Stimulated activated CD4-positive, alpha-beta T cell treated with anti-CD3 and anti-CD28 coated beads, TNF-alpha, amount 100 ng/mL, for 24 hours (primary cell): Measurements from ENCODE around the gene WFIKKN2.
"Not testable (repeated sequence)": the region's sequence is repeated elsewhere in the genome, so short reads cannot be mapped to it uniquely, and the experiment has no call there.

Experiments
- DNase-seq, 3 experiments: peaks; one replicate each; pipeline ENCODE4 v3.0.0-alpha.2; 2020; ENCODE audit warnings: low read depth in 3 of 3

The WFIKKN2 gene

GRCh38 chr17:50835301-50836234 is at the start of gene WFIKKN2:
WFIKKN2 (plus strand) TSS chr17:50835586; CDS start chr17:50835938, 352 bp downstream.
- DNase-seq: no peak

- DNase-seq: no peak
These were observed 49.3 kb upstream of the WFIKKN2 start for GRCh38 chr17:50785946-50786570.

GRCh38 chr17:50787106-50787505 is 48.3 kb upstream of the WFIKKN2 start:
- no peak for DNase-seq

GRCh38 chr17:50790618-50791017 is 44.8 kb upstream of the WFIKKN2 start:
- no peak for DNase-seq

- no peak for DNase-seq
These were observed 43.3 kb upstream of the WFIKKN2 start for GRCh38 chr17:50792132-50792531.

- DNase-seq: no peak
These were observed 42.4 kb upstream of the WFIKKN2 start for GRCh38 chr17:50793007-50793406.

GRCh38 chr17:50794361-50794760 is 41.0 kb upstream of the WFIKKN2 start:
- no peak for DNase-seq

- DNase-seq: no peak
These were observed 38.1 kb upstream of the WFIKKN2 start for GRCh38 chr17:50797135-50797810.

- DNase-seq: no peak
These were observed 36.7 kb upstream of the WFIKKN2 start for GRCh38 chr17:50798424-50799288.

- no peak for DNase-seq
These were observed 35.8 kb upstream of the WFIKKN2 start for GRCh38 chr17:50799582-50799981.

- no peak for DNase-seq
These were observed 35.1 kb upstream of the WFIKKN2 start for GRCh38 chr17:50800196-50800700.

- DNase-seq: no peak
These were observed 32.5 kb upstream of the WFIKKN2 start for GRCh38 chr17:50802609-50803571.

- no peak for DNase-seq
These were observed 31.7 kb upstream of the WFIKKN2 start for GRCh38 chr17:50803676-50804075.

- DNase-seq: not testable (repeated sequence)
These were observed 30.5 kb upstream of the WFIKKN2 start for GRCh38 chr17:50804749-50805475.

- DNase-seq: no peak
These were observed 29.9 kb upstream of the WFIKKN2 start for GRCh38 chr17:50805486-50805885.

GRCh38 chr17:50806141-50806643 is 29.2 kb upstream of the WFIKKN2 start:
- DNase-seq: no peak

- DNase-seq: no peak
These were observed 28.4 kb upstream of the WFIKKN2 start for GRCh38 chr17:50807009-50807408.

- no peak for DNase-seq
These were observed 27.7 kb upstream of the WFIKKN2 start for GRCh38 chr17:50807675-50808074.

GRCh38 chr17:50808413-50808812 is 27.0 kb upstream of the WFIKKN2 start:
- DNase-seq: no peak
